Esophagus muscularis mucosa (tissue), 4 donors: Measurements from ENCODE around the gene PLEKHF1. TPM values are rescaled to one million over a fixed set of nuclear protein-coding genes. Genes with fewer than 3 reads are reported as not detected.

Experiments used
- DNase-seq: peaks from one replicate; pipeline ENCODE4 v3.0.0-alpha.2; 2017; ENCODE audit errors: extremely low spot score
- H3K27ac ChIP-seq, 4 donors: fragments of 200-600 bp; sonication (generic); replicated peaks in 1 of 4; 1 replicate in 3 of 4; 2 replicates in 1 of 4; pipeline ENCODE4 v1.5.1; 2016 to 2019; ENCODE audit warnings: mild to moderate bottlenecking in 1 of 4
- H3K27me3 ChIP-seq, 4 donors: fragments of 200-600 bp; sonication (generic); one replicate each; pipeline versions ENCODE4 v1.5.1 to v1.6.0; 2016 to 2019
- H3K36me3 ChIP-seq, 4 donors: fragments of 200-600 bp; sonication (generic); one replicate each; pipeline ENCODE4 v1.5.1; 2016 to 2019
- H3K4me1 ChIP-seq, 4 donors: fragments of 200-600 bp; sonication (generic); one replicate each; pipeline ENCODE4 v1.5.1; 2016 to 2019
- H3K4me3 ChIP-seq, 4 donors: fragments of 200-600 bp; sonication (generic); 1 replicate in 2 of 4; 2 replicates in 2 of 4; pipeline ENCODE4 v1.5.1; 2016 to 2019; ENCODE audit warnings: mild to moderate bottlenecking in 4 of 4, moderate library complexity in 1 of 4
- H3K9me3 ChIP-seq, 4 donors: fragments of 200-600 bp; sonication (generic); 1 replicate in 3 of 4; 2 replicates in 1 of 4; pipeline ENCODE4 v1.5.1; 2016 to 2019
- CTCF ChIP-seq, 3 experiments: fragments of 200-600 bp in 2 of 3; fragments of 450-650 bp in 1 of 3; sonication (generic) in 2 of 3; IDR thresholded peaks; one replicate each; pipeline ENCODE4 v1.5.1; 2017 to 2019; ENCODE audit warnings: antibody characterized with exemption in 3 of 3, mild to moderate bottlenecking in 2 of 3, moderate library complexity in 1 of 3
- EP300 ChIP-seq: sonication (generic); formaldehyde crosslinking; IDR thresholded peaks from one replicate; pipeline ENCODE4 v1.6.1; 2017; ENCODE audit warnings: antibody characterized with exemption
- POLR2A ChIP-seq: fragments of 450-650 bp; IDR thresholded peaks from one replicate; pipeline ENCODE4 v1.6.1; 2017; ENCODE audit warnings: antibody characterized with exemption, moderate library complexity, mild to moderate bottlenecking, low read depth
- POLR2AphosphoS5 ChIP-seq, 2 donors: sonication (generic); formaldehyde crosslinking; IDR thresholded peaks; one replicate each; pipeline ENCODE4 v1.6.1; 2017; ENCODE audit warnings: antibody characterized with exemption in 2 of 2
- WGBS: methylation state at CpG from one replicate; pipeline ENCODE4 v1.1.5; 2018; 5-methylcytosine and 5-hydroxymethylcytosine counted together
- intact Hi-C: fragments of 100-400 bp; cut with DNase I; formaldehyde crosslinking; loops from one replicate; pipeline ENCODE4 v1.15.1; 2023
- total RNA-seq, 4 donors: library from RNA; depleted of rRNA; stranded (reverse); fragments of >200 nt; gene quantifications; one replicate each; pipeline versions ENCODE4 v1.1.0 to v1.2.1, GENCODE V29; 2016

Gene PLEKHF1
- total RNA-seq, 4 donors from 2014 or later, result 27.4 to 58.6 (median 36.1) TPM

GRCh38 chr19:29640231-29640630 is 25.0 kb upstream of the PLEKHF1 start:
- H3K27me3 ChIP-seq, result peaks cover 0 to 5% (median 0%) of the 10 kb centered on the region in 4 donors
- H3K36me3 ChIP-seq, result no peaks in the 10 kb centered on the region
- no peak overlapping the region for H3K27ac ChIP-seq
- DNase-seq, result no peak
- TF ChIP-seq POLR2A, result no peak
- TF ChIP-seq CTCF (IDR thresholded peaks at IDR 0.05), result no peak
- TF ChIP-seq POLR2AphosphoS5 (IDR thresholded peaks at IDR 0.05), result no peak
- TF ChIP-seq EP300, result no peak
- peaks cover 2 to 4% (median 3%) of the 10 kb centered on the region in 4 donors for H3K4me1 ChIP-seq
- 87% methylated on average over 12 of the region's 12 CpGs for WGBS
- no peak overlapping the region for H3K4me3 ChIP-seq
- no peaks in the 10 kb centered on the region for H3K9me3 ChIP-seq
- intact Hi-C loops, result no loop called here

GRCh38 chr19:29641597-29641996 is 23.7 kb upstream of the PLEKHF1 start:
- H3K9me3 ChIP-seq, result no peaks in the 10 kb centered on the region
- intact Hi-C loops, result no loop called here
- peaks cover 0 to under 1% (median 0%) of the 10 kb centered on the region in 4 donors for H3K27me3 ChIP-seq
- 80% methylated on average over 2 of the region's 2 CpGs for WGBS
- H3K36me3 ChIP-seq, result no peaks in the 10 kb centered on the region
- H3K4me3 ChIP-seq, result no peak overlapping the region
- TF ChIP-seq CTCF (IDR thresholded peaks at IDR 0.05) (no peak), EP300 (no peak), POLR2A (no peak), POLR2AphosphoS5 (IDR thresholded peaks at IDR 0.05) (no peak)
- H3K4me1 ChIP-seq, result peaks cover 12 to 17% (median 15%) of the 10 kb centered on the region in 4 donors
- no peak overlapping the region for H3K27ac ChIP-seq
- no peak for DNase-seq

- H3K27ac ChIP-seq, result no peak overlapping the region
- no peak overlapping the region for H3K4me3 ChIP-seq
- DNase-seq, result no peak
Measured at GRCh38 chr19:29643361-29643935, 21.8 kb upstream of the PLEKHF1 start.

GRCh38 chr19:29644210-29644609 is 21.1 kb upstream of the PLEKHF1 start:
- no peak for TF ChIP-seq EP300
- TF ChIP-seq POLR2AphosphoS5 (IDR thresholded peaks at IDR 0.05), result no peak
- TF ChIP-seq POLR2A, result no peak
- no peak for TF ChIP-seq CTCF (IDR thresholded peaks at IDR 0.05)

More at GRCh38 chr19:29643361-29643935, 21.8 kb upstream of the PLEKHF1 start:
- Histone ChIP-seq H3K9me3 (no peaks in the 10 kb centered on the region), H3K4me1 (peaks cover 12 to 17% (median 15%) of the 10 kb centered on the region in 4 donors), H3K27me3 (no peaks in the 10 kb centered on the region), H3K36me3 (no peaks in the 10 kb centered on the region)
- 73% methylated on average over 7 of the region's 7 CpGs for WGBS
- intact Hi-C loops, result no loop called here
- no peak for TF ChIP-seq POLR2A
- TF ChIP-seq EP300, result no peak
- no peak for TF ChIP-seq POLR2AphosphoS5 (IDR thresholded peaks at IDR 0.05)
- no peak for TF ChIP-seq CTCF (IDR thresholded peaks at IDR 0.05)

GRCh38 chr19:29645491-29645867 is 19.8 kb upstream of the PLEKHF1 start:
- DNase-seq, result no peak
- peaks cover 12 to 17% (median 15%) of the 10 kb centered on the region in 4 donors for H3K4me1 ChIP-seq
- no peak overlapping the region for H3K4me3 ChIP-seq
- H3K9me3 ChIP-seq, result no peaks in the 10 kb centered on the region
- 50% methylated on average over 5 of the region's 5 CpGs for WGBS
- no peak for TF ChIP-seq POLR2AphosphoS5 (IDR thresholded peaks at IDR 0.05)
- no peak for TF ChIP-seq CTCF (IDR thresholded peaks at IDR 0.05)
- TF ChIP-seq POLR2A, result no peak
- no peak for TF ChIP-seq EP300
- intact Hi-C loops, result no loop called here
- no peaks in the 10 kb centered on the region for H3K36me3 ChIP-seq
- H3K27me3 ChIP-seq, result no peaks in the 10 kb centered on the region
- no peak overlapping the region for H3K27ac ChIP-seq

More at GRCh38 chr19:29644210-29644609, 21.1 kb upstream of the PLEKHF1 start:
- DNase-seq, result no peak
- 85% methylated on average over 6 of the region's 6 CpGs for WGBS
- no peak overlapping the region for H3K27ac ChIP-seq
- H3K4me1 ChIP-seq, result peaks cover 12 to 17% (median 15%) of the 10 kb centered on the region in 4 donors
- no peaks in the 10 kb centered on the region for H3K27me3 ChIP-seq
- H3K4me3 ChIP-seq, result no peak overlapping the region
- H3K9me3 ChIP-seq, result no peaks in the 10 kb centered on the region
- intact Hi-C loops, result no loop called here
- no peaks in the 10 kb centered on the region for H3K36me3 ChIP-seq
